IPS-20b (cell line): ENCODE results near the gene SPIN1.

Experiments
- H3K27ac ChIP-seq: one replicate; pipeline ENCODE4 v1.5.1; 2013; ENCODE audit warnings: low read length
- H3K27me3 ChIP-seq: 2 replicates; pipeline ENCODE4 v1.6.1; 2013; ENCODE audit warnings: mild to moderate bottlenecking, low read length, inconsistent platforms; ENCODE audit not compliant: insufficient read depth
- H3K36me3 ChIP-seq: 2 replicates; pipeline ENCODE4 v1.6.1; 2013; ENCODE audit warnings: low read depth, mild to moderate bottlenecking, inconsistent platforms, low read length, moderate library complexity; ENCODE audit not compliant: insufficient read depth
- H3K4me1 ChIP-seq: 2 replicates; pipeline ENCODE4 v1.6.1; 2013; ENCODE audit warnings: mild to moderate bottlenecking, control low read depth, inconsistent platforms, low read length, moderate library complexity; ENCODE audit not compliant: insufficient read depth
- H3K4me3 ChIP-seq: 2 replicates; pipeline ENCODE4 v1.5.1; 2013; ENCODE audit warnings: mild to moderate bottlenecking, low read length, inconsistent platforms
- H3K9ac ChIP-seq: 2 replicates; pipeline ENCODE4 v1.6.1; 2013; ENCODE audit warnings: low read depth, mild to moderate bottlenecking, inconsistent platforms, low read length, moderate library complexity
- H3K9me3 ChIP-seq: 2 replicates; pipeline ENCODE4 v1.6.1; 2013; ENCODE audit warnings: mild to moderate bottlenecking, low read depth, low read length, inconsistent platforms; ENCODE audit not compliant: insufficient read depth

SPIN1 gene

DNA sequence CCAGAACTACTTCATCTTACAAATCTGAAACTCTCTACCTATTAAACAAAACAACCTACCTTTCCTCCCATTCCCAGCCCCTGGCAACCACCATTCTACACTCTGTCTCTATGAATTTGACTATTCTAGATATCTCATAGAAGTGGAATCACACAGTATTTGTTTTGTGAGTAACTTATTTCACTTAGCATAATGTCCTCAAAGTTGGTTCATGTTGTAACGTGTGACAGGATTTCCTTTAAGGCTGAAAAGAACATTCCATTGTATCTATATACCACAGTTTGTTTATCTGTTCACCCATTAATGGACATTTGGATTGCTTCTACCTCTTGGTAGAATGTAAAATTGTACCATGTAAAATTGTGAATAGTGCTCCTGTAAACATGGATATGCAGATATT lies 76.6 kb downstream of the SPIN1 start:
- Histone ChIP-seq H3K4me1 (peaks cover 9% of the 10 kb centered on the region; the same call in 1 of the 2 replicates), H3K9ac (no peak overlapping the region), H3K27ac (no peak overlapping the region), H3K36me3 (peaks cover 58% of the 10 kb centered on the region), H3K9me3 (no peaks in the 10 kb centered on the region), H3K27me3 (no peaks in the 10 kb centered on the region), H3K4me3 (no peak overlapping the region)

DNA sequence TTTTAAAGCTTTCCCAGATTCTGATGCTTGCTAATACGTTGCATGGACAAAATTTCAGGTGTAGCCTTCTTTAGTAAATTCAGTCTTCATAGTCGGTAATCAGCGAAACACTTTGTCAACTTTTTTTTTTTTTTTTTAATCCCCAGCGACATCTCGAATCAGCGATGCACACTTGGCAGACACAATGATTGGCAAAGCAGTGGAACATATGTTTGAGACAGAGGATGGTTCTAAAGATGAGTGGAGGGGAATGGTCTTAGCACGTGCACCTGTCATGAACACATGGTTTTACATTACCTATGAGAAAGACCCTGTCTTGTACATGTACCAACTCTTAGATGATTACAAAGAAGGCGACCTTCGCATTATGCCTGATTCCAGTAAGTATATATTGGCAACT lies 80.0 kb downstream of the SPIN1 start:
- Histone ChIP-seq H3K4me1 (no peaks in the 10 kb centered on the region), H3K36me3 (peaks cover 52% of the 10 kb centered on the region), H3K27ac (no peak overlapping the region), H3K27me3 (no peaks in the 10 kb centered on the region), H3K9ac (no peak overlapping the region), H3K4me3 (no peak overlapping the region), H3K9me3 (no peaks in the 10 kb centered on the region)

DNA sequence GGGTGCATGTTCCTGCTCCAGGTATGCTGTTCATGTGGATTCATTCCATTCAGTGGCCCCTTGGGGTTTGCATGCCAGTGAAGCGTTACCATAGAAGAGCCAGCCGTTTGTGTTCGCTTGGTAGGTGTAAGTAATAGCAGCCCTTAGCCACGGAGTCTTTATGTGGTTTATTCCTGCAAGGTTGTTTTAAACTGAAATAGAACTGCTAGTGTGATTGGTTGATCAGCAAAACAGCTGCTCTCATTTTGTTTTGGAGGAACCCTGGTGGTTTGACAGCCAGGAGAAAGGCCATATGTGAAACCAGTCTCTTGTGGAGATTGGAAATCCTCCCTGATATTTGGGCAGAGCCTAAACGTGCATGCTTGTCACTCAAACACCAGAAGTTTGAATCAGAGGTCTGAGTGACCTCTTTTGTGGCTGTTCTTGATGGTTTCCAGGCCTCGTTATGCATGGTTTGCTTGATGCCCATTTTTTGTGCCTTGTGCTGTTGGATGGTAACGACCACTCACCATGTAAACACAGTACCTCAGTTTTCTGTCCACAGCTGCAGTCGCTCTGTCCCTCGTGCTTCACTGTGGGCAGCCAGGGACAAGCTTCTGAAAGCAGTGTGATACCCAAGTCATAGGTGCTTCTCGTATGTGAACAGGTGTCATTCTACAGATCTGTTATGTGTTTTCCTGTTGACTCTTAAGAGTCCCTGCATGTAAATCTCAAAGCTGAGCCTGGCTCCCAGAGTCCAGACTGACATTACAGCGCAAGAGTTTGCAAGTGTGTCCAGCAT lies 88.4 kb downstream of the SPIN1 start:
- Histone ChIP-seq H3K9me3 (no peaks in the 10 kb centered on the region), H3K27ac (no peak overlapping the region), H3K27me3 (no peaks in the 10 kb centered on the region), H3K9ac (no peak overlapping the region), H3K36me3 (peaks cover 45% of the 10 kb centered on the region), H3K4me1 (no peaks in the 10 kb centered on the region), H3K4me3 (no peak overlapping the region)

GRCh38 chr9:88477300-88477751 lies 89.1 kb downstream of the SPIN1 start:
- Histone ChIP-seq H3K4me3 (no peak overlapping the region), H3K27ac (no peak overlapping the region), H3K9ac (no peak overlapping the region)

GRCh38 chr9:88478246-88478645 lies 90.0 kb downstream of the SPIN1 start:
- no peak overlapping the region for H3K9ac ChIP-seq
- no peaks in the 10 kb centered on the region for H3K4me1 ChIP-seq
- H3K36me3 ChIP-seq, result peaks cover 46% of the 10 kb centered on the region
- no peaks in the 10 kb centered on the region for H3K9me3 ChIP-seq
- no peak overlapping the region for H3K27ac ChIP-seq
- H3K4me3 ChIP-seq, result no peak overlapping the region
- no peaks in the 10 kb centered on the region for H3K27me3 ChIP-seq

More at GRCh38 chr9:88477300-88477751, 89.1 kb downstream of the SPIN1 start:
- H3K9me3 ChIP-seq, result no peaks in the 10 kb centered on the region
- H3K27me3 ChIP-seq, result no peaks in the 10 kb centered on the region
- peaks cover 40% of the 10 kb centered on the region for H3K36me3 ChIP-seq
- no peaks in the 10 kb centered on the region for H3K4me1 ChIP-seq

- Histone ChIP-seq H3K4me3 (no peak overlapping the region), H3K9ac (no peak overlapping the region), H3K9me3 (no peaks in the 10 kb centered on the region), H3K36me3 (peaks cover 33% of the 10 kb centered on the region), H3K27ac (no peak overlapping the region), H3K4me1 (no peaks in the 10 kb centered on the region), H3K27me3 (no peaks in the 10 kb centered on the region)
These were observed 93.7 kb downstream of the SPIN1 start for GRCh38 chr9:88481933-88482332.

GRCh38 chr9:88488166-88488565 lies 99.9 kb downstream of the SPIN1 start:
- Histone ChIP-seq H3K27ac (no peak overlapping the region), H3K4me3 (no peak overlapping the region), H3K4me1 (no peaks in the 10 kb centered on the region), H3K27me3 (no peaks in the 10 kb centered on the region), H3K9me3 (no peaks in the 10 kb centered on the region), H3K36me3 (peaks cover 8% of the 10 kb centered on the region), H3K9ac (no peak overlapping the region)

GRCh38 chr9:88494983-88495721 lies 106.9 kb downstream of the SPIN1 start:
- no peak overlapping the region for H3K9ac ChIP-seq
- H3K27me3 ChIP-seq, result no peaks in the 10 kb centered on the region

DNA sequence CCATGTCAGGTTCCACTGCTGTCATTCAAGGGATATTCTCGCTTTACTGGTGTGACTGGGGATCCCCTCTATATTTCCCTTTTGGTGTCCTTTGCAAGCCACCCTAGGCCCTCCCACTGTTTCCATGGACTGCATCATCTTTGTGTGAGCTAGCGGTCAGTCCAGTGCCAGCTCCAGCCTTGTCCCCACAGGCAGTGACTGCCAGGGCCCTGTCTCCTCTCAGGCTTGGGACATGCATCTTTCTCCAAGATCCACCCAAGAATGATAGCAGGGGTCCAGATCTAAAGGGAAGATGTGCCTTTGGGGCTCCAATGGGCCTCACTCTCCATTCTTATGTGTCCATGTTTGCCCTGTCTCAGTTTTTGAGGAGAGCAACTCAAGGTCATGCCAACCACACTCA lies 109.0 kb downstream of the SPIN1 start:
- Histone ChIP-seq H3K9ac (no peak overlapping the region), H3K9me3 (no peaks in the 10 kb centered on the region), H3K27ac (no peak overlapping the region), H3K27me3 (no peaks in the 10 kb centered on the region), H3K4me3 (no peak overlapping the region), H3K36me3 (no peaks in the 10 kb centered on the region), H3K4me1 (no peaks in the 10 kb centered on the region; the same call in 1 of the 2 replicates)

More at GRCh38 chr9:88494983-88495721, 106.9 kb downstream of the SPIN1 start:
- Histone ChIP-seq H3K27ac (no peak overlapping the region), H3K4me1 (no peaks in the 10 kb centered on the region; the same call in 1 of the 2 replicates), H3K4me3 (no peak overlapping the region), H3K9me3 (no peaks in the 10 kb centered on the region), H3K36me3 (no peaks in the 10 kb centered on the region)

DNA sequence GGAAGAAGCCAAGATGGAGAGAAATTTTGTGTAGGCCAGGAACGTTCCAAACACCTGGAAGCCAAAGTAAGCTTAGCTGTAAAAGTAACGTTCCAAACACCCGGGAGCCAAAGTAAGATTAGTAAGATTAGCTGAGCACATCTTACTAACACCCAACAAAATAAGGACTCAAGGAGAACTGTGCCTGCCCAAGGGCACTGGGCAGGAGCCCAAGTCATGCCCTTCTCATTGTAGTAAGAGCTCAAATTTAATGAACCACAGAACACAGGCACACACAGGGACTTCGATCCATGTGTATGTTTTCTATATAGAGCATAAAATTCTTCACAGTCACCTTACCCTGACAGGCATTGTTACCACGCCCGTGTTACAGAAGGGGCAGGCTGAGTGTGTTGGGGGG lies 110.6 kb downstream of the SPIN1 start:
- H3K36me3 ChIP-seq, result no peaks in the 10 kb centered on the region
- H3K9me3 ChIP-seq, result no peaks in the 10 kb centered on the region
- H3K4me1 ChIP-seq, result peaks cover 3% of the 10 kb centered on the region; the same call in 1 of the 2 replicates
- no peak overlapping the region for H3K4me3 ChIP-seq
- no peak overlapping the region for H3K27ac ChIP-seq
- no peak overlapping the region for H3K9ac ChIP-seq
- H3K27me3 ChIP-seq, result no peaks in the 10 kb centered on the region

DNA sequence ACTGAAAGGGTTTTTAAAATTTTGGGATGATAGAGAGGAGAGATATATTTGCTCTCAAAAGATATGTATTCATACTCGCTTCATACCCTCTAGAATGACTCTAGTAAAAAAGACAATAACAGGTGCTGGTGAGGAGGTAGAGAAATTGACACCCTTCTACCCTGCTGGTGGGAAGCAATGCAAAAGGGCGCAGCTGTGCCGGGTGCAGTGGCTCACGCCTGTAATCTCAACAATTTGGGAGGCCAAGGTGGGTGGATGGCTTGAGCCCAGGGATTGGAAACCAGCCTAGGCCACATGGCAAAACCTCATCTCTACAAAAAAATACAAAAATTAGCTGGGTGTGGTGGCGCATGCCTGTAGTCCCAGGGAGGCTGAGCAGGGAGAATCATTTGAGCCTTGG lies 112.8 kb downstream of the SPIN1 start:
- H3K36me3 ChIP-seq, result no peaks in the 10 kb centered on the region
- no peak overlapping the region for H3K4me3 ChIP-seq
- H3K27me3 ChIP-seq, result no peaks in the 10 kb centered on the region
- H3K4me1 ChIP-seq, result peaks cover 3% of the 10 kb centered on the region; the same call in 1 of the 2 replicates
- H3K27ac ChIP-seq, result no peak overlapping the region
- no peak overlapping the region for H3K9ac ChIP-seq
- H3K9me3 ChIP-seq, result no peaks in the 10 kb centered on the region
